NT2/D1 (cell line): ENCODE results near the gene ADAMTSL1.

ENCODE experiments used
- SUZ12 ChIP-seq: IDR thresholded peaks from 2 replicates; pipeline ENCODE4 v1.6.1; 2011; ENCODE audit not compliant: insufficient read length, insufficient read depth; ENCODE audit errors: extremely low read depth
- YY1 ChIP-seq: IDR thresholded peaks from 2 replicates; pipeline ENCODE4 v1.6.1; 2011; ENCODE audit not compliant: insufficient read length, insufficient read depth
- ZNF274 ChIP-seq: IDR thresholded peaks from 2 replicates; pipeline ENCODE4 v1.6.1; 2011; ENCODE audit warnings: mild to moderate bottlenecking, low read depth, low read length

GRCh38 chr9:18857334-18857733 is 383.4 kb downstream of the ADAMTSL1 start:
- no peak for TF ChIP-seq ZNF274
- TF ChIP-seq SUZ12 = no peak
- no peak for TF ChIP-seq YY1
